ENCODE data around the gene RPS19. TPM values are rescaled to one million over a fixed set of nuclear protein-coding genes. Genes with fewer than 3 reads are reported as not detected.

The RPS19 gene
- total RNA-seq, 1 donor, result 1,086 TPM

- Histone ChIP-seq H3K27me3 (ENCODE audit: insufficient read depth, low read length) (no peaks in the 10 kb centered on the region), H3K4me1 (ENCODE audit: insufficient read depth, low read length) (no peaks in the 10 kb centered on the region), H3K9me3 (ENCODE audit: low read depth, low read length) (no peaks in the 10 kb centered on the region), H3K4me3 (ENCODE audit: low read length) (no peak overlapping the region)
Observed at GRCh38 chr19:41848666-41849065, 11.4 kb upstream of the RPS19 start.

- Histone ChIP-seq H3K4me1 (ENCODE audit: insufficient read depth, low read length) (no peaks in the 10 kb centered on the region), H3K4me3 (ENCODE audit: low read length) (no peak overlapping the region), H3K27me3 (ENCODE audit: insufficient read depth, low read length) (no peaks in the 10 kb centered on the region), H3K9me3 (ENCODE audit: low read depth, low read length) (no peaks in the 10 kb centered on the region)
Observed at GRCh38 chr19:41849067-41849466, 11.0 kb upstream of the RPS19 start.

- H3K9me3 ChIP-seq (ENCODE audit: low read depth, low read length), result no peaks in the 10 kb centered on the region
- no peaks in the 10 kb centered on the region for H3K4me1 ChIP-seq (ENCODE audit: insufficient read depth, low read length)
- no peak overlapping the region for H3K4me3 ChIP-seq (ENCODE audit: low read length)
- no peaks in the 10 kb centered on the region for H3K27me3 ChIP-seq (ENCODE audit: insufficient read depth, low read length)
Observed at GRCh38 chr19:41850381-41850780, 9.7 kb upstream of the RPS19 start.

- Histone ChIP-seq H3K4me3 (ENCODE audit: low read length) (no peak overlapping the region), H3K4me1 (ENCODE audit: insufficient read depth, low read length) (no peaks in the 10 kb centered on the region), H3K9me3 (ENCODE audit: low read depth, low read length) (no peaks in the 10 kb centered on the region), H3K27me3 (ENCODE audit: insufficient read depth, low read length) (no peaks in the 10 kb centered on the region)
Observed at GRCh38 chr19:41851456-41851855, 8.6 kb upstream of the RPS19 start.

GRCh38 chr19:41853344-41853743 is 6.7 kb upstream of the RPS19 start:
- Histone ChIP-seq H3K4me3 (ENCODE audit: low read length) (no peak overlapping the region), H3K4me1 (ENCODE audit: insufficient read depth, low read length) (no peaks in the 10 kb centered on the region), H3K9me3 (ENCODE audit: low read depth, low read length) (no peaks in the 10 kb centered on the region), H3K27me3 (ENCODE audit: insufficient read depth, low read length) (no peaks in the 10 kb centered on the region)

- Histone ChIP-seq H3K4me3 (ENCODE audit: low read length) (no peak overlapping the region), H3K9me3 (ENCODE audit: low read depth, low read length) (no peaks in the 10 kb centered on the region), H3K4me1 (ENCODE audit: insufficient read depth, low read length) (no peaks in the 10 kb centered on the region), H3K27me3 (ENCODE audit: insufficient read depth, low read length) (no peaks in the 10 kb centered on the region)
Observed at GRCh38 chr19:41853768-41854167, 6.3 kb upstream of the RPS19 start.

- H3K27me3 ChIP-seq (ENCODE audit: insufficient read depth, low read length), result no peaks in the 10 kb centered on the region
- no peaks in the 10 kb centered on the region for H3K9me3 ChIP-seq (ENCODE audit: low read depth, low read length)
- peak overlapping the region; percentile 75 for H3K4me3 ChIP-seq (ENCODE audit: low read length)
- peaks cover 36% of the 10 kb centered on the region for H3K4me1 ChIP-seq (ENCODE audit: insufficient read depth, low read length)
Observed at GRCh38 chr19:41859213-41859617, 840 bp upstream of the RPS19 start.

GRCh38 chr19:41860419-41861115 is 512 bp downstream of the RPS19 start:
- Histone ChIP-seq H3K27me3 (ENCODE audit: insufficient read depth, low read length) (no peaks in the 10 kb centered on the region), H3K9me3 (ENCODE audit: low read depth, low read length) (no peaks in the 10 kb centered on the region), H3K4me3 (ENCODE audit: low read length) (peak overlapping the region; percentile 75), H3K4me1 (ENCODE audit: insufficient read depth, low read length) (peaks cover 45% of the 10 kb centered on the region)

- Histone ChIP-seq H3K4me3 (ENCODE audit: low read length) (peak overlapping the region; percentile 75), H3K4me1 (ENCODE audit: insufficient read depth, low read length) (peaks cover 45% of the 10 kb centered on the region), H3K9me3 (ENCODE audit: low read depth, low read length) (no peaks in the 10 kb centered on the region), H3K27me3 (ENCODE audit: insufficient read depth, low read length) (no peaks in the 10 kb centered on the region)
Observed at GRCh38 chr19:41861116-41861768, 1.2 kb downstream of the RPS19 start.

- Histone ChIP-seq H3K4me1 (ENCODE audit: insufficient read depth, low read length) (peaks cover 45% of the 10 kb centered on the region), H3K4me3 (ENCODE audit: low read length) (no peak overlapping the region), H3K9me3 (ENCODE audit: low read depth, low read length) (no peaks in the 10 kb centered on the region), H3K27me3 (ENCODE audit: insufficient read depth, low read length) (no peaks in the 10 kb centered on the region)
Observed at GRCh38 chr19:41861846-41862245, 1.8 kb downstream of the RPS19 start.

GRCh38 chr19:41862445-41862986 is 2.5 kb downstream of the RPS19 start:
- Histone ChIP-seq H3K4me1 (ENCODE audit: insufficient read depth, low read length) (peaks cover 48% of the 10 kb centered on the region), H3K4me3 (ENCODE audit: low read length) (no peak overlapping the region), H3K9me3 (ENCODE audit: low read depth, low read length) (no peaks in the 10 kb centered on the region), H3K27me3 (ENCODE audit: insufficient read depth, low read length) (no peaks in the 10 kb centered on the region)

GRCh38 chr19:41863209-41863931 is 3.3 kb downstream of the RPS19 start:
- no peaks in the 10 kb centered on the region for H3K27me3 ChIP-seq (ENCODE audit: insufficient read depth, low read length)
- no peaks in the 10 kb centered on the region for H3K9me3 ChIP-seq (ENCODE audit: low read depth, low read length)
- no peak overlapping the region for H3K4me3 ChIP-seq (ENCODE audit: low read length)
- peaks cover 57% of the 10 kb centered on the region for H3K4me1 ChIP-seq (ENCODE audit: insufficient read depth, low read length)

GRCh38 chr19:41864374-41864773 is 4.3 kb downstream of the RPS19 start:
- no peaks in the 10 kb centered on the region for H3K27me3 ChIP-seq (ENCODE audit: insufficient read depth, low read length)
- peaks cover 58% of the 10 kb centered on the region for H3K4me1 ChIP-seq (ENCODE audit: insufficient read depth, low read length)
- no peaks in the 10 kb centered on the region for H3K9me3 ChIP-seq (ENCODE audit: low read depth, low read length)
- no peak overlapping the region for H3K4me3 ChIP-seq (ENCODE audit: low read length)

GRCh38 chr19:41866284-41866683 is 6.2 kb downstream of the RPS19 start:
- no peak overlapping the region for H3K4me3 ChIP-seq (ENCODE audit: low read length)
- H3K27me3 ChIP-seq (ENCODE audit: insufficient read depth, low read length), result no peaks in the 10 kb centered on the region
- no peaks in the 10 kb centered on the region for H3K9me3 ChIP-seq (ENCODE audit: low read depth, low read length)
- peaks cover 69% of the 10 kb centered on the region for H3K4me1 ChIP-seq (ENCODE audit: insufficient read depth, low read length)

Data from mononuclear cell (primary cell).